Frontal cortex (tissue), 4 donors: ENCODE data around the gene CRKL. TPM values are rescaled to one million over a fixed set of nuclear protein-coding genes. Genes with fewer than 3 reads are reported as not detected.

Source experiments
- DNase-seq, 2 donors: peaks; one replicate each; pipeline ENCODE4 v3.0.0; 2012; ENCODE audit warnings: low spot score in 2 of 2
- FAIRE-seq: peaks from 2 replicates; lab custom pipeline; 2012; peaks lifted over from hg19 to GRCh38; lab: Jason Lieb, UNC
- total RNA-seq: library from RNA; depleted of rRNA; stranded (reverse); fragments of >200 nt; gene quantifications from one replicate; pipeline ENCODE4 v1.2.3, GENCODE V29; 2014
- donor health status: control.
- donor health status: control.
- donor health status: control.

CRKL gene
- total RNA-seq, 1 donor from 2014 or later: 53.4 TPM

DNA sequence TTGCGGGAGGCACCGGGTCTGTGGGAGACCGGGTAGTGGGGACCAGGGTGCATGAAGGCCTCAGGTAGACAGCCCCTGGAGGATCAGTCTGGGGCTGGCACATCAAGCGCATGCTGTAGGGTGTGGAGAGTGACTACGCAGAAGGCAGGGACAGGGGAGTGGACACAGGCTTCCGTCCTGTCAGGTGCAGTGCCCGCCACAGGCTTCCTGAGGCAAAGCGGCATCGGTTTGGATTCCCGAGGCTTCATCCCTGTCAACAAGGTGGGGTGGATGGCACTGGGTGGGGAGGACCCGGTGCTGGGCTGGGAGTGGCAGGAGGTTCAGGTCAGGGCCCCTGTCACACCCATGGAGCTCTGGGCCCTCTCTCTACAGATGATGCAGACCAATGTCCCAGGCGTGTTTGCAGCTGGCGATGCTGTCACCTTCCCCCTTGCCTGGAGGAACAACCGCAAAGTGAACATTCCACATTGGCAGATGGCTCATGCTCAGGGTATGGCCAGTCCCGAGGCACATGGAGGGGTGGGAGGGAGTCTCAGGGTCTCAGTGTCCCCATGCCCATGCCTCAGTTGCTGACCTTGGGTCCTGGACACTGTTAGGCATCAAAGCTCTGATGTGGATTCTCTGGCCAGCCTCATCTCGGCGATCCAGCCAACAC is 60.4 kb downstream of the CRKL start:
- FAIRE-seq (no peak), DNase-seq (no peak)

DNA sequence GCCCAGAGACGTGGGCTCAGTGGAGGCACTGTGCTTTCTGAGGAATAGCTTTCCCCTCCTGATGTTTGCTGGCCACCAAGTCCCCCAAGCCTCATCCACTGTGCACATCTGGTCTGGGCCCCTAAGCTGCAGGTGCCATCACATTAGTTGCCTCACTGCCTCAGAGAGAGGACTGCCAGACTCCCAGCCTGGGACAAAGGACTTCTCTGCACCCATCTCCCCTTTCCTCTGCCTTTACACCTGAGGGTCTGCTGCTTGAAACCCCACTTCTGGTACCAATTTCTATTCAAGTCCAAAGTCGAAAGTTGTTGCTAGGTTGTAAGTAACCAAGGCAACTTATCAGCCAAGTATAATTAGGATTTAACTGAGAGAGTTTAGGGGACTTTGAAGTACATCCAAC is 61.2 kb downstream of the CRKL start:
- DNase-seq: no peak
- FAIRE-seq: no peak

DNA sequence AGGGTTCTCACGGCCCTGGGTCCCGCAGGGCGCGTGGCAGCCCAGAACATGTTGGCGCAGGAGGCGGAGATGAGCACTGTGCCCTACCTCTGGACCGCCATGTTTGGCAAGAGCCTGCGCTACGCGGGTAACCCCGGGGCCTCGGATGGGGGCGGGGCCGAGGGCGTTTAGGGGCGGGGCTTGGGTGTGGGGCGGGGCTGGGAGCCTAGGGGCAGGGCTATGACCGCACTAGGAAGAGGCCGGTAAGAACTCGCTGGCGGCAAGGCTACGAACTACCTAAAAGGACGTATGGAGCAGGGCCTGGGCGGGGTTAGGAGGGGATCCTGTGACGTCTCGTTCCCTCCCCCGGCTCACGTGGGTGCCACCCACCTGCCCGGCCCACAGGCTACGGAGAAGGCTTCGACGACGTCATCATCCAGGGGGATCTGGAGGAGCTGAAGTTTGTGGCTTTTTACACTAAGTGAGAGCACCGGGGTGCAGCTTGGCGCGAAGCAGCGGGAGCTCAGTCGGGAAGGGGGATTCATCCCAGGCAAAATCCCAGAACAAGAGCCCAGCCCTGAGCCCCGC is 62.1 kb downstream of the CRKL start:
- no peak for FAIRE-seq
- peak in 1 of 2 donors; percentile 86 for DNase-seq

GRCh38 chr22:20979940-20980453 is 62.8 kb downstream of the CRKL start:
- FAIRE-seq (no peak), DNase-seq (no peak)

- no peak for FAIRE-seq
Measured at GRCh38 chr22:20980523-20980922, 63.3 kb downstream of the CRKL start.

GRCh38 chr22:20980938-20981722 is 63.9 kb downstream of the CRKL start:
- no peak for FAIRE-seq
- no peak for DNase-seq

More at GRCh38 chr22:20980523-20980922, 63.3 kb downstream of the CRKL start:
- DNase-seq: no peak

DNA sequence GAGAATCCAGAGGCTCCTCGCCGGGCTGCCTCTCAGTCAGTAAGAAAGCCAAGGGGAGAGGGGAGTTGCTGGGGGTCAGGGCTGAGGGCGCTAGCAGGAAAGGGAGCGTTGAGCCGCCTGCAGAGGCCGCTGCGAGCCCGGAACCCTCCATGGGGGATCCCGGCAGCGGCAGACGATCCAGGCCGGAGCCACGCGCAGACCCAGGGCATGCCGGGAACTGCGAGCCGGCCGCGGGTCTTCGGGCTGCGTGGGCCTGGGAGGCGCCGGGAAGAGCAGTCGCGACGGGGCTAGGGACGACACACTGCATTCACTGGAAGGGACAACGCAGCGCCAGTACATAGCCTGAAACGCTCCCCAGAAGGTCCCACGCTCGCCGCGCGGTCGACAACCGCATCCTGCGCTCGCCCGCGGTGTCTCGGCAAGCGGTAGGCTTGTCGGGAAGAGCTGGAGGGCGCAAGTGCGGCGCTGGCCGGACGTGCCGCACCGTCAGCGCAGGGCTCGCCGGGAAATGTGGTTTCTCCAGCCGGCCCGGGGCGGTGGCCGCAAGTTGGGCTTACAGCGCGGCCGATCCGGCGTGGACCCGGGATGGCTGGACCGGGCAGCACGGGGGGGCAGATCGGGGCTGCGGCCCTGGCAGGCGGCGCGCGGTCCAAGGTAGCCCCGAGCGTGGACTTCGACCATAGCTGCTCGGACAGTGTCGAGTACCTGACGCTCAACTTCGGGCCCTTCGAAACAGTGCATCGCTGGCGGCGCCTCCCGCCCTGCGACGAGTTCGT is 64.8 kb downstream of the CRKL start, which contains the start of gene LZTR1:
Gene LZTR1 (plus strand): TSS at position 511 of the 776 bp plus-strand sequence. CDS start 75 bp downstream, at position 586.
- FAIRE-seq (no peak), DNase-seq (peak; percentile 92 to 93)

DNA sequence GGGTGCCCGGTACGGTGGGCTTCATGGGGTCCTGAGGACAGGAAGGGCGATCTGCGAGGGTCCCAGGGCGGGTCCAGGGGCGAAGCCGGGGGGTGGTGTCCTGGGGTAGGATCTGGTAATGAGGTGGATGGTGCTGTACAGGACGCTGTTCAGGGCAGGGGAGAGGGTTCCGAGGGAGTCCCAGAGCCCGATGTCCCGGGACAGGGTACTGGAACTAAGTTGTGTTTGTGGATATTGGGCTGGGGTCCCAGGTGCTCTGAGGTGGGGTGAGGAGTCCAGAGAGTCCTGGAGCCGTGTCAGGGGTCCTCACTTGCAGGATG is 65.3 kb downstream of the CRKL start:
- DNase-seq (no peak), FAIRE-seq (no peak)

DNA sequence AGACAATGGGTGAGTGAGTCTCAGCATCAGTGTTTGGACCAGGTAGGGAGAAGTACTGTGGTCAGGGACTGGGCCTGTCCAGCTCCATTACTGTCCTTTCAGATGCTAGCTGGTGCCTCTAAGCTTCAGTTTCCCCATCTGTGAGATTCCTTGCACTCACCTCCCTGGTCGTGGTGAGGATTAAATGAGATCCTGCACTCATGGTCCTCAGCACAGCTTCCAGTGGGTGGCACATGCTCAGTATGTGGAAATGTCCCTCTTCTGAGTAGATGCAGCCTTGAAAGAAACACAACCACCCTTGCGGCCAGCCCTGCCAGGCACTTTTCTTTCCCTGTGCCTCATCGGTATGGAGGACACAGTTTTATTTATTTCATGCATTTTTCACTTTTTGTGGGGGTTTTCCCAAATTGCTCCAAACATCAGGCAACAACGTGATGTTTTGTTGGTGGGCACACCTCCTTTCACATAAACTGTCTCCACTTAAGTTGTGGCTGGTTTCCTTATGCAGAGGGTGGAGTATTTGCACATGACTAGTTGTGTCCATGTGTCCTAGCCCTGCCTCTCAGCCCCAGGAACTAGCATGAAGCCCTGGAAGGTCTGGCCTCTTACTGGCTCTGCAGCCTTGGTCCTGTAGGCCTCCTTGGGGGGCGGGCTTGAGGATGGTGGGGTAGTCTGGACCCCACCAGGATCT is 66.0 kb downstream of the CRKL start:
- FAIRE-seq (no peak), DNase-seq (no peak)

GRCh38 chr22:20985720-20986119 is 68.5 kb downstream of the CRKL start:
- DNase-seq (no peak), FAIRE-seq (no peak)

- FAIRE-seq (no peak), DNase-seq (no peak)
Measured at GRCh38 chr22:20986365-20986764, 69.2 kb downstream of the CRKL start.

- DNase-seq (no peak), FAIRE-seq (no peak)
Measured at GRCh38 chr22:20987375-20987774, 70.2 kb downstream of the CRKL start.

GRCh38 chr22:20988573-20989322 is 71.5 kb downstream of the CRKL start:
- no peak for FAIRE-seq

GRCh38 chr22:20989323-20990138 is 72.3 kb downstream of the CRKL start:
- FAIRE-seq (no peak), DNase-seq (no peak)

More at GRCh38 chr22:20988573-20989322, 71.5 kb downstream of the CRKL start:
- DNase-seq: no peak

DNA sequence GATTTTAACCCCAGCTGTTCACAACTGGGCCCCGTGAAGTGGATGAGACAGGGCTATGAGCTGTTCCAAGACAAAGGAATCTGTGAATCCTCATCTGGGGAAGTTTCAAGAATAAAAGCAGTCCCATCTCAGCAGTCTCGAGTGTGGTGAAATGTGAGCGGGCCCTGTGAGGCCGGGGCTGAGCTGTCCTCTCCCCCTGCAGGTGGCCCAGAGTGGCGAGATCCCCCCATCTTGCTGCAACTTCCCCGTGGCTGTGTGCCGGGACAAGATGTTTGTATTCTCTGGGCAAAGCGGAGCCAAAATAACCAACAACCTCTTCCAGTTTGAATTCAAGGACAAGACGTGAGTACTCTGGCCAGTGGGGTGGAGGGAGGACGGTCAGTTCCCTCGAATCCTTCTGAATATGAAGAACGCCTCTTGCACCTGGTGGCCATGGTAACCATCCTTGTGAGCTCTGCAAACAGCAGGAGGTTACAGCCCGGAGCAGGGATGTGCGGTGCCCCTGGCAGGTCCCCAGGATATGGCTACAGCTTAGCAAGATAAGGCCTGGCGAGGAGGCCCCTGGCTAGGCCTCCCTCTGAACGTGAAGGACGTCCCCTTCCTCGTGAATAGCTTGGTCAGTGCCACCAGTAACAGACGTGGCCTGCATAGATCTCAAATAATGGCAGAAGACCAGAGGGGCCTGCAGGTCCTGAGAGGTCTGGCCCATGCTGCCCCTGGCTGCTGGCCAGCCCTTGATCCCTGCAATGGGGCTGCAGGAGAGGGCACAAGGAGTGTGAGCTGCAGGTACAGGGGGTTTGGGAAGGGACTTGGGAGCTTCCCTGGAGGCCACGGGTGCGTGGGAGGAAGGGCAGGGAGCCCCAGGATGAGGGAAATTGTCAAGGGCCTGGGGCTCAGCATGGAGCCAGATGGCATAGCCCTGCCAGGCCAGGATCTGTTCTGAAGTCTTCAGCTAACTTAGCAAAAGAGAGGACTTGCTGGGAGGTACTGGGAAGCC is 73.3 kb downstream of the CRKL start:
- FAIRE-seq (no peak), DNase-seq (no peak)

DNA sequence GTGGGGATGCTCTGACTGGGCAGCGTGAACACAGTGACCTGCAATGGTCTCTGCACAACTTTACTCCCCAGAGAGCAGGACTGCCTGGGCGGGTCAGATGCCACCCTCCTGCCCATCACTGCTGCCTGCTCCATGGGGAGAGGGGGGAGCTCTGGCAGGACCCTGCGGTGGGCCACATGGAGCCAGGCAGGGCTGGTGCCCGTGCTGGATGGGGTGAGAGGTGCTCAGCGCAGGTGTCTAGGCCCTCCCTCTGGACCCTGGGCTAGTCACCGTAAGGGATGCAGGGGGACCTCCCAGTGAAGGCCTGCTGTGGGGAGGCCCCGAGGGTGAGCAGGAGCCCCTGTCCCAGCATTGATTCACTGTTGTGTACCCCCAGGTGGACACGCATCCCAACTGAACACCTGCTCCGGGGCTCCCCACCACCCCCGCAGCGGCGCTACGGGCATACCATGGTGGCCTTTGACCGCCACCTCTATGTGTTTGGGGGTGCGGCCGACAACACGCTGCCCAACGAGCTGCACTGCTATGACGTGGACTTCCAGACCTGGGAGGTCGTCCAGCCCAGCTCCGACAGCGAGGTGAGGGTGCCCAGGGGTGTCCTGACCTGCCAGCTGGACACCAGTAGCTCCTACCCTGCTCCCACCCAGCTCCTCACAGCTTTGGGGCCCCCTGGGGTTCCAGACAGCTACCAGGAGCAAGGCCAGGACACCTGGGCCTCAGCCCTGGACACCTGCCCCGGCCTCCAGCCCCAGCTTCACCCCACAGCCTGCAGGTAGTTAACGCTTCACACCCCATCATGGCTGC is 74.2 kb downstream of the CRKL start:
- no peak for FAIRE-seq
- DNase-seq: no peak
